ENCODE measurements around the gene CTNNBIP1. TPM values are rescaled to one million over a fixed set of nuclear protein-coding genes. Genes with fewer than 3 reads are reported as not detected.

CTNNBIP1 gene
- total and polyA plus RNA-seq, 9 of the 15 experiments (the other 6 are each of a cell fraction or from before 2014, with no cell fraction given): 0.65 to 29.2 (median 14.7) TPM

DNA sequence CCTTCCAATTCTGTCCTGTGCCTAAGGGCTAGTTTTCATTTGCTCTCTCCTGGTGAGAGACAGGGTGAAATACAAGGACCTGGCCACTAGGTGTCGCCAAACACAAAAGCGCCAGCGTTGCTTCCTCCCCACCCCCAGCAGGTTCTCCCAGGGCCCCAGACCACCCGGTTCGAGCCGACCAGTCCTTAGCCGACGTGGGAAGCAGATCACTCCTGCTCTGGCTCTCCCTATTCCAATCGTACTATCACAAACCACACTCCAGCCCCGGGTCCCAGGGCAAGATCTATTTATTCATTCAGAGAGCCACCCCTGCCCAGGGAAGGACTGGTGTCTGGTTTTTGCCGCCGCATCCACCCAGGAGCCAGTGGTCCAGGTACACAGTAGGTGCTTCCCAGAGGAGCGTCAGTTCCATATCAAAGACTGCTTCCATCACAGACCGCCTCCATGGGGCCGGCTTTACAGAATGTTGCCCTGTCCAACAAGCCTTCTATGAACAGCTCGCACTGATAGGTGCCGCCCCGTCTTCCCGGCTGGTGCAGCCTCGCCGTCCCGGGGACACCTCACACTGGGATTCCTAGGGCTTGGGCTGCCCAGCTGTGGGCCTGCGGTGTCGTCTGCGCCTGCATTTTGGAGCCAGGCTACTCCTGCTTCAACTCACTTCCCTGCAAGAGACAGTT is 35.0 kb downstream of the CTNNBIP1 start (continued):
- TF ChIP-seq, protein P1, sequence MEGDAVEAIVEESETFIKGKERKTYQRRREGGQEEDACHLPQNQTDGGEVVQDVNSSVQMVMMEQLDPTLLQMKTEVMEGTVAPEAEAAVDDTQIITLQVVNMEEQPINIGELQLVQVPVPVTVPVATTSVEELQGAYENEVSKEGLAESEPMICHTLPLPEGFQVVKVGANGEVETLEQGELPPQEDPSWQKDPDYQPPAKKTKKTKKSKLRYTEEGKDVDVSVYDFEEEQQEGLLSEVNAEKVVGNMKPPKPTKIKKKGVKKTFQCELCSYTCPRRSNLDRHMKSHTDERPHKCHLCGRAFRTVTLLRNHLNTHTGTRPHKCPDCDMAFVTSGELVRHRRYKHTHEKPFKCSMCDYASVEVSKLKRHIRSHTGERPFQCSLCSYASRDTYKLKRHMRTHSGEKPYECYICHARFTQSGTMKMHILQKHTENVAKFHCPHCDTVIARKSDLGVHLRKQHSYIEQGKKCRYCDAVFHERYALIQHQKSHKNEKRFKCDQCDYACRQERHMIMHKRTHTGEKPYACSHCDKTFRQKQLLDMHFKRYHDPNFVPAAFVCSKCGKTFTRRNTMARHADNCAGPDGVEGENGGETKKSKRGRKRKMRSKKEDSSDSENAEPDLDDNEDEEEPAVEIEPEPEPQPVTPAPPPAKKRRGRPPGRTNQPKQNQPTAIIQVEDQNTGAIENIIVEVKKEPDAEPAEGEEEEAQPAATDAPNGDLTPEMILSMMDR (IDR thresholded peaks at IDR 0.05 in 2 of 3, conservative IDR thresholded peaks at IDR 0.05 in 1 of 3; ENCODE audit: insufficient read depth in 2 of 3, low read depth in 1 of 3, low read length in 3 of 3): peak; percentile 95 to 99 (median 98)
- TF ChIP-seq, protein P2, sequence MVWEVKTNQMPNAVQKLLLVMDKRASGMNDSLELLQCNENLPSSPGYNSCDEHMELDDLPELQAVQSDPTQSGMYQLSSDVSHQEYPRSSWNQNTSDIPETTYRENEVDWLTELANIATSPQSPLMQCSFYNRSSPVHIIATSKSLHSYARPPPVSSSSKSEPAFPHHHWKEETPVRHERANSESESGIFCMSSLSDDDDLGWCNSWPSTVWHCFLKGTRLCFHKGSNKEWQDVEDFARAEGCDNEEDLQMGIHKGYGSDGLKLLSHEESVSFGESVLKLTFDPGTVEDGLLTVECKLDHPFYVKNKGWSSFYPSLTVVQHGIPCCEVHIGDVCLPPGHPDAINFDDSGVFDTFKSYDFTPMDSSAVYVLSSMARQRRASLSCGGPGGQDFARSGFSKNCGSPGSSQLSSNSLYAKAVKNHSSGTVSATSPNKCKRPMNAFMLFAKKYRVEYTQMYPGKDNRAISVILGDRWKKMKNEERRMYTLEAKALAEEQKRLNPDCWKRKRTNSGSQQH (CRISPR knock-in tag; IDR thresholded peaks at IDR 0.05): 0 out of 2 replicates have a peak, but pooled peaks have one; percentile 18
- TF ChIP-seq, protein P3, sequence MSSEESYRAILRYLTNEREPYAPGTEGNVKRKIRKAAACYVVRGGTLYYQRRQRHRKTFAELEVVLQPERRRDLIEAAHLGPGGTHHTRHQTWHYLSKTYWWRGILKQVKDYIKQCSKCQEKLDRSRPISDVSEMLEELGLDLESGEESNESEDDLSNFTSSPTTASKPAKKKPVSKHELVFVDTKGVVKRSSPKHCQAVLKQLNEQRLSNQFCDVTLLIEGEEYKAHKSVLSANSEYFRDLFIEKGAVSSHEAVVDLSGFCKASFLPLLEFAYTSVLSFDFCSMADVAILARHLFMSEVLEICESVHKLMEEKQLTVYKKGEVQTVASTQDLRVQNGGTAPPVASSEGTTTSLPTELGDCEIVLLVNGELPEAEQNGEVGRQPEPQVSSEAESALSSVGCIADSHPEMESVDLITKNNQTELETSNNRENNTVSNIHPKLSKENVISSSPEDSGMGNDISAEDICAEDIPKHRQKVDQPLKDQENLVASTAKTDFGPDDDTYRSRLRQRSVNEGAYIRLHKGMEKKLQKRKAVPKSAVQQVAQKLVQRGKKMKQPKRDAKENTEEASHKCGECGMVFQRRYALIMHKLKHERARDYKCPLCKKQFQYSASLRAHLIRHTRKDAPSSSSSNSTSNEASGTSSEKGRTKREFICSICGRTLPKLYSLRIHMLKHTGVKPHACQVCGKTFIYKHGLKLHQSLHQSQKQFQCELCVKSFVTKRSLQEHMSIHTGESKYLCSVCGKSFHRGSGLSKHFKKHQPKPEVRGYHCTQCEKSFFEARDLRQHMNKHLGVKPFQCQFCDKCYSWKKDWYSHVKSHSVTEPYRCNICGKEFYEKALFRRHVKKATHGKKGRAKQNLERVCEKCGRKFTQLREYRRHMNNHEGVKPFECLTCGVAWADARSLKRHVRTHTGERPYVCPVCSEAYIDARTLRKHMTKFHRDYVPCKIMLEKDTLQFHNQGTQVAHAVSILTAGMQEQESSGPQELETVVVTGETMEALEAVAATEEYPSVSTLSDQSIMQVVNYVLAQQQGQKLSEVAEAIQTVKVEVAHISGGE (CRISPR knock-in tag; IDR thresholded peaks at IDR 0.05): peak in 1 of 3 experiments; percentile 50; a peak in 1 of 6 replicates
- no peak for TF ChIP-seq CHCHD3 (CRISPR knock-in tag; IDR thresholded peaks at IDR 0.05)
- TF ChIP-seq RCOR1 (IDR thresholded peaks at IDR 0.05; ENCODE audit: borderline replicate concordance in 1 of 2, low read depth in 2 of 2, low read length in 2 of 2): peak in 1 of 2 experiments; percentile 61; a peak in 1 of 4 replicates
- TF ChIP-seq SMARCA5 (IDR thresholded peaks at IDR 0.05): 0 out of 2 replicates have a peak, but pooled peaks have one; percentile 43
- TF ChIP-seq CXXC5 (CRISPR knock-in tag; IDR thresholded peaks at IDR 0.05): 0 out of 2 replicates have a peak, but pooled peaks have one; percentile 7
- no peak for TF ChIP-seq CEBPG (CRISPR knock-in tag; IDR thresholded peaks at IDR 0.05)
- TF ChIP-seq CEBPG (tag; conservative IDR thresholded peaks at IDR 0.05 in 1 of 2, IDR thresholded peaks at IDR 0.05 in 1 of 2): no peak
- TF ChIP-seq, protein P4, sequence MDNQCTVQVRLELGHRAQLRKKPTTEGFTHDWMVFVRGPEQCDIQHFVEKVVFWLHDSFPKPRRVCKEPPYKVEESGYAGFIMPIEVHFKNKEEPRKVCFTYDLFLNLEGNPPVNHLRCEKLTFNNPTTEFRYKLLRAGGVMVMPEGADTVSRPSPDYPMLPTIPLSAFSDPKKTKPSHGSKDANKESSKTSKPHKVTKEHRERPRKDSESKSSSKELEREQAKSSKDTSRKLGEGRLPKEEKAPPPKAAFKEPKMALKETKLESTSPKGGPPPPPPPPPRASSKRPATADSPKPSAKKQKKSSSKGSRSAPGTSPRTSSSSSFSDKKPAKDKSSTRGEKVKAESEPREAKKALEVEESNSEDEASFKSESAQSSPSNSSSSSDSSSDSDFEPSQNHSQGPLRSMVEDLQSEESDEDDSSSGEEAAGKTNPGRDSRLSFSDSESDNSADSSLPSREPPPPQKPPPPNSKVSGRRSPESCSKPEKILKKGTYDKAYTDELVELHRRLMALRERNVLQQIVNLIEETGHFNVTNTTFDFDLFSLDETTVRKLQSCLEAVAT (IDR thresholded peaks at IDR 0.05): peak in 1 of 2 experiments; percentile 57; a peak in 1 of 4 replicates
- peak; percentile 29; the same call in 1 of the 2 replicates for TF ChIP-seq CREM (IDR thresholded peaks at IDR 0.05; ENCODE audit: low read depth)
- TF ChIP-seq ZNF431 (CRISPR knock-in tag; IDR thresholded peaks at IDR 0.05): 0 out of 2 replicates have a peak, but pooled peaks have one; percentile 10
- TF ChIP-seq YY1 (IDR thresholded peaks at IDR 0.05; ENCODE audit: borderline replicate concordance in 1 of 3, control insufficient read depth in 1 of 3, extremely low read depth in 1 of 3, insufficient read depth in 3 of 3, insufficient read length in 1 of 3, insufficient replicate concordance in 2 of 3, low read depth in 1 of 3, low read length in 2 of 3): peak in 1 of 3 experiments; percentile 17
- peak; percentile 84 for TF ChIP-seq ARID2 (IDR thresholded peaks at IDR 0.05)
- peak in 1 of 2 experiments; percentile 85; a peak in 2 of 4 replicates for TF ChIP-seq MAZ (CRISPR knock-in tag; conservative IDR thresholded peaks at IDR 0.05 in 1 of 2, IDR thresholded peaks at IDR 0.05 in 1 of 2)
- peak; percentile 75; the same call in 1 of the 2 replicates for TF ChIP-seq STAG1 (CRISPR knock-in tag; IDR thresholded peaks at IDR 0.05; ENCODE audit: borderline replicate concordance)
- TF ChIP-seq ERF (CRISPR knock-in tag; IDR thresholded peaks at IDR 0.05): 0 out of 2 replicates have a peak, but pooled peaks have one; percentile 25
